ENCODE data around the gene TNIK. TPM values are rescaled to one million over a fixed set of nuclear protein-coding genes. Genes with fewer than 3 reads are reported as not detected.

The TNIK gene
- total and polyA plus RNA-seq, 2 experiments from 2014 or later, result 14.6 to 34.3 TPM

DNA sequence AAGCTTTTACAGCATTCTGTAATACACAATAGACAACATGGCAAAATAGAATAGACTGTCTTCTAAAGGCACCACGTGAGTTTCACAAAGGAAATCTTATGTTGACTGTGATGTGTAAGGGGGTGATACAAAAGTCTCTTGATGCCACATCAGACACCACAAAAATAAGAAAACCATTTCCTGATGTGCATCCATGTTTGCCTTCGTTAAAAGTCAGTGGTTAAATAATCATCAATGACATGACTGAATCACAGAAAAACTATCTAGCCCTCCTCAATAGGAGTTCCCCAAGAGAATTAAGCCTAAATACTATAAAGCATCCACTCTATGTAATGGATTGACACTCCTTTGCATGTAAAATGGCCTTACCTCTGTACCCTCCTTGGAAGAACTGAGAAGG lies 235.0 kb downstream of the TNIK start (continued):
- TF ChIP-seq ZNF462 (CRISPR knock-in tag; IDR thresholded peaks at IDR 0.05) (no peak), ETS1 (IDR thresholded peaks at IDR 0.05) (no peak), CREB1 (CRISPR knock-in tag; IDR thresholded peaks at IDR 0.05; ENCODE audit: low read depth) (no peak), STAT1 (IDR thresholded peaks at IDR 0.05; ENCODE audit: unreplicated experiment) (no peak), NANOG (IDR thresholded peaks at IDR 0.05; ENCODE audit: borderline replicate concordance) (no peak)

GRCh38 chr3:171223396-171223795 lies 236.8 kb downstream of the TNIK start:
- H3K4me3 ChIP-seq, result no peak overlapping the region
- no peaks in the 10 kb centered on the region for H3F3A ChIP-seq (replicated peaks; ENCODE audit: low read depth)
- no peak overlapping the region for H3K4me2 ChIP-seq
- no peak overlapping the region for H3K27ac Mint-ChIP-seq
- H4K20me1 ChIP-seq (replicated peaks; ENCODE audit: insufficient read depth), result no peaks in the 10 kb centered on the region
- H3K27me3 ChIP-seq (ENCODE audit: insufficient read depth), result no peaks in the 10 kb centered on the region
- no peaks in the 10 kb centered on the region; the same call in 1 of the 2 replicates for H3K4me1 ChIP-seq (ENCODE audit: insufficient read depth)
- no peaks in the 10 kb centered on the region for H3K79me2 ChIP-seq (replicated peaks; ENCODE audit: insufficient read depth)
- H3K4me1 Mint-ChIP-seq, result peaks cover 6% of the 10 kb centered on the region; the same call in 2 of the 3 replicates
- H3K36me3 Mint-ChIP-seq (ENCODE audit: low read depth), result peaks cover 13% of the 10 kb centered on the region; the same call in 2 of the 3 replicates
- no peak overlapping the region for H3K27ac ChIP-seq (ENCODE audit: low read depth)
- TF ChIP-seq JUNB (IDR thresholded peaks at IDR 0.05; ENCODE audit: unreplicated experiment) (no peak), ZNF114 (CRISPR knock-in tag; IDR thresholded peaks at IDR 0.05) (no peak), EZH2 (IDR thresholded peaks at IDR 0.05; ENCODE audit: low read depth, unreplicated experiment) (no peak), POLR2AphosphoS5 (IDR thresholded peaks at IDR 0.05; ENCODE audit: low read depth) (no peak), ETS1 (IDR thresholded peaks at IDR 0.05) (no peak)
- peaks cover 2% of the 10 kb centered on the region for H3K27me3 Mint-ChIP-seq (ENCODE audit: insufficient read depth, low read depth, poor library complexity)
- DNase-seq (ENCODE audit: low spot score), result no peak
- H3K36me3 ChIP-seq (ENCODE audit: insufficient read depth), result no peaks in the 10 kb centered on the region
- H2AFZ ChIP-seq, result no peak overlapping the region
- H3K9me3 Mint-ChIP-seq, result peaks cover 2% of the 10 kb centered on the region; the same call in 1 of the 3 replicates
- ATAC-seq, result no peak
- no peaks in the 10 kb centered on the region for H3K9me2 ChIP-seq (ENCODE audit: insufficient read depth)
- no peak overlapping the region for H3K4me3 Mint-ChIP-seq
